H9 (cell line): ENCODE results near the gene TP53TG3E. TPM values are rescaled to one million over a fixed set of nuclear protein-coding genes. Genes with fewer than 3 reads are reported as not detected.
"Not testable (repeated sequence)": the region's sequence is repeated elsewhere in the genome, so short reads cannot be mapped to it uniquely, and the experiment has no call there.

Experiments
- DNase-seq: peaks from one replicate; pipeline ENCODE4 v3.0.0-alpha.2; 2017
- H2AFZ ChIP-seq: one replicate; pipeline ENCODE4 v1.6.1; 2013; ENCODE audit warnings: mild to moderate bottlenecking, low read length, control low read depth, moderate library complexity
- H2AK5ac ChIP-seq: 2 replicates; pipeline ENCODE4 v1.6.1; 2013; ENCODE audit warnings: low read length, control low read depth, mixed read lengths; ENCODE audit not compliant: insufficient read length
- H2BK120ac ChIP-seq: one replicate; pipeline ENCODE4 v1.6.1; 2013; ENCODE audit warnings: low read depth, mild to moderate bottlenecking, low read length, control low read depth, inconsistent platforms; ENCODE audit not compliant: poor library complexity, severe bottlenecking
- H2BK12ac ChIP-seq: 2 replicates; pipeline ENCODE4 v1.6.1; 2013; ENCODE audit warnings: low read length, control low read depth, mixed read lengths, low read depth; ENCODE audit not compliant: insufficient read length
- H2BK15ac ChIP-seq: 2 replicates; pipeline ENCODE4 v1.6.1; 2013; ENCODE audit warnings: low read depth, low read length, control low read depth
- H2BK20ac ChIP-seq: one replicate; pipeline ENCODE4 v1.6.1; 2013; ENCODE audit warnings: low read depth, mild to moderate bottlenecking, low read length, control low read depth, inconsistent platforms; ENCODE audit not compliant: poor library complexity, severe bottlenecking
- H2BK5ac ChIP-seq: 2 replicates; pipeline ENCODE4 v1.6.1; 2013; ENCODE audit warnings: low read length, control low read depth, mixed read lengths; ENCODE audit not compliant: insufficient read length
- H3K14ac ChIP-seq: 2 replicates; pipeline ENCODE4 v1.6.1; 2013; ENCODE audit warnings: low read length, control low read depth; ENCODE audit not compliant: insufficient read depth
- H3K18ac ChIP-seq: 2 replicates; pipeline ENCODE4 v1.6.1; 2013; ENCODE audit warnings: low read depth, mild to moderate bottlenecking, mixed read lengths, low read length, control low read depth; ENCODE audit not compliant: insufficient read length
- H3K23ac ChIP-seq: 2 replicates; pipeline ENCODE4 v1.6.1; 2013; ENCODE audit warnings: low read length, control low read depth, mixed read lengths, low read depth; ENCODE audit not compliant: insufficient read length
- H3K23me2 ChIP-seq: 2 replicates; pipeline ENCODE4 v1.6.1; 2013; ENCODE audit warnings: low read depth, mild to moderate bottlenecking, mixed read lengths, low read length, control low read depth; ENCODE audit not compliant: insufficient read length, poor library complexity, severe bottlenecking
- H3K27ac ChIP-seq: 2 replicates; pipeline ENCODE4 v1.5.1; 2013; ENCODE audit warnings: low read length, control low read depth, mixed read lengths, low read depth; ENCODE audit not compliant: insufficient read length
- H3K27me3 ChIP-seq: 2 replicates; pipeline ENCODE4 v1.6.1; 2013; ENCODE audit warnings: low read length, control low read depth, inconsistent platforms; ENCODE audit not compliant: insufficient read depth
- H3K4ac ChIP-seq: 2 replicates; pipeline ENCODE4 v1.6.1; 2013; ENCODE audit warnings: low read depth, mild to moderate bottlenecking, control low read depth, inconsistent platforms, low read length, moderate library complexity
- H3K4me1 ChIP-seq: 2 replicates; pipeline ENCODE4 v1.6.1; 2013; ENCODE audit warnings: low read length, control low read depth, inconsistent platforms; ENCODE audit not compliant: insufficient read depth
- H3K4me2 ChIP-seq: 2 replicates; pipeline ENCODE4 v1.6.1; 2013; ENCODE audit warnings: low read length, control low read depth, mixed read lengths; ENCODE audit not compliant: insufficient read length, insufficient read depth
- H3K56ac ChIP-seq: 2 replicates; pipeline ENCODE4 v1.6.1; 2013; ENCODE audit warnings: low read depth, mild to moderate bottlenecking, mixed read lengths, low read length, control low read depth; ENCODE audit not compliant: insufficient read length
- H3K79me1 ChIP-seq: 2 replicates; pipeline ENCODE4 v1.6.1; 2013; ENCODE audit warnings: low read depth, mild to moderate bottlenecking, moderate library complexity, low read length, control low read depth, inconsistent platforms; ENCODE audit not compliant: insufficient read depth, poor library complexity, severe bottlenecking
- H3K79me2 ChIP-seq: 2 replicates; pipeline ENCODE4 v1.6.1; 2013; ENCODE audit warnings: low read length, control low read depth, inconsistent platforms; ENCODE audit not compliant: insufficient read depth
- H3K9ac ChIP-seq: 2 replicates; pipeline ENCODE4 v1.6.1; 2013; ENCODE audit warnings: low read length, control low read depth, mixed read lengths; ENCODE audit not compliant: insufficient read length; ENCODE audit errors: extremely low read depth
- H3K9me3 ChIP-seq: one replicate; pipeline ENCODE4 v1.6.1; 2013; ENCODE audit warnings: low read depth, low read length, inconsistent platforms; ENCODE audit not compliant: control insufficient read depth
- H3T11ph ChIP-seq: one replicate; pipeline ENCODE4 v1.6.1; 2013; ENCODE audit warnings: mild to moderate bottlenecking, low read length, control low read depth, inconsistent platforms
- H4K20me1 ChIP-seq: one replicate; pipeline ENCODE4 v1.6.1; 2013; ENCODE audit not compliant: control insufficient read depth, insufficient read length, insufficient read depth
- H4K5ac ChIP-seq: 2 replicates; pipeline ENCODE4 v1.6.1; 2013; ENCODE audit warnings: low read depth, mild to moderate bottlenecking, mixed read lengths, low read length, control low read depth; ENCODE audit not compliant: insufficient read length
- H4K8ac ChIP-seq: replicated peaks from 2 replicates; pipeline ENCODE4 v1.6.1; 2013; ENCODE audit warnings: low read length, control low read depth, mixed read lengths, low read depth; ENCODE audit not compliant: insufficient read length
- H4K91ac ChIP-seq: 2 replicates; pipeline ENCODE4 v1.6.1; 2013; ENCODE audit warnings: low read depth, mild to moderate bottlenecking, moderate library complexity, mixed read lengths, low read length, control low read depth; ENCODE audit not compliant: insufficient read length
- H3K27ac Mint-ChIP-seq, 3 experiments: 2 replicates in 2 of 3; 3 replicates in 1 of 3; pipeline ENCODE4 v1.8.0; 2020 to 2021; ENCODE audit warnings: mixed read lengths in 3 of 3, mild to moderate bottlenecking in 1 of 3, moderate library complexity in 1 of 3
- H3K27me3 Mint-ChIP-seq: 2 replicates; pipeline ENCODE4 v1.8.0; 2021; ENCODE audit warnings: low read depth, mild to moderate bottlenecking, moderate library complexity, mixed read lengths
- H3K36me3 Mint-ChIP-seq, 3 experiments: 2 replicates in 2 of 3; 3 replicates in 1 of 3; pipeline ENCODE4 v1.8.0; 2020 to 2021; ENCODE audit warnings: low read depth in 3 of 3, mixed read lengths in 3 of 3; ENCODE audit not compliant: insufficient read depth in 1 of 3
- H3K4me1 Mint-ChIP-seq, 2 experiments: 2 replicates each; pipeline ENCODE4 v1.8.0; 2020; ENCODE audit warnings: mixed read lengths in 2 of 2
- H3K4me3 Mint-ChIP-seq, 2 experiments: 2 replicates in 1 of 2; 3 replicates in 1 of 2; pipeline ENCODE4 v1.8.0; 2020 to 2021; ENCODE audit warnings: mild to moderate bottlenecking in 2 of 2, mixed read lengths in 2 of 2, moderate library complexity in 1 of 2
- H3K9me3 Mint-ChIP-seq, 2 experiments: 2 replicates in 1 of 2; 3 replicates in 1 of 2; pipeline ENCODE4 v1.8.0; 2020; ENCODE audit warnings: mild to moderate bottlenecking in 2 of 2, mixed read lengths in 2 of 2, moderate library complexity in 1 of 2
- WGBS: extraction: QIAGEN DNeasy Blood & Tissue Kit; methylation state at CpG from one replicate; pipeline ENCODE4 v1.1.7; 2013; ENCODE audit warnings: missing lambda C conversion rate, low lambda C conversion rate, mixed read lengths; ENCODE audit not compliant: insufficient read length; ENCODE audit errors: extremely low coverage; 5-methylcytosine and 5-hydroxymethylcytosine counted together
- long read RNA-seq: library from polyadenylated mRNA; unstranded; transcript quantifications from one replicate; pipeline ENCODE4 v2.0.0, GENCODE V29; 2020
- total RNA-seq: library from RNA; stranded (reverse); gene quantifications from 2 replicates; pipeline ENCODE4 v1.2.1, GENCODE V29; 2021

Gene TP53TG3E, protein sequence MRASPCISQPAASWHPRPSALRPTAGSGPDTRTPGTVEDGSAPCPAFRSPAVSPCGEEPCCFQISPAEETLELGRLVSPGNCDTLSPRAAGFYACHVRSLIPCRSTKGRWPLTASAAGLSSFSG
- not detected in 2 replicates for total RNA-seq
- long read RNA-seq, result 0 reads

DNA sequence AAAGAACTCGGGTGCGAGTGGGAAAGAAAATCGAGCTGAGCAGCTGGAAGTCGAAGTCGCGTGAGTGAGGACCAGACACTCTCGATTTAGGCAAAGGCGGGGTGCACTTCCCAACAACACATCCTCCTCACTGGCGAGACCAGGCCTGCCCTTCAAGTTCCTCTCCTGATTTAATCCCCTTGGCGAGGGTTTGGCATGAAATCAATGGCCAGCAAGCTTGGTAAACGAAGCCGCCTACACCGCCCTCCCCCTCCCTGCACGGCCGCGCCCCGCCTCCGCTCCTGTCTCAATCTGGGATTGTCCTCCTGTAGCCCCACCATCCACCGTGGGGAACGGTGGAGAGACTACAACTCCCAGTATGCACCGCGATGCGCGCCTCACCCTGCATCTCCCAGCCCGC is at the start of gene TP53TG3E:
Gene TP53TG3E, plus strand, starts transcription at position 301 of the 400 bp plus-strand sequence. Its CDS starts 68 bp downstream, at position 369.
- no CpG with 5 or more reads among the region's 25 CpGs for WGBS
- not testable (repeated sequence) for H3K27me3 Mint-ChIP-seq

DNA sequence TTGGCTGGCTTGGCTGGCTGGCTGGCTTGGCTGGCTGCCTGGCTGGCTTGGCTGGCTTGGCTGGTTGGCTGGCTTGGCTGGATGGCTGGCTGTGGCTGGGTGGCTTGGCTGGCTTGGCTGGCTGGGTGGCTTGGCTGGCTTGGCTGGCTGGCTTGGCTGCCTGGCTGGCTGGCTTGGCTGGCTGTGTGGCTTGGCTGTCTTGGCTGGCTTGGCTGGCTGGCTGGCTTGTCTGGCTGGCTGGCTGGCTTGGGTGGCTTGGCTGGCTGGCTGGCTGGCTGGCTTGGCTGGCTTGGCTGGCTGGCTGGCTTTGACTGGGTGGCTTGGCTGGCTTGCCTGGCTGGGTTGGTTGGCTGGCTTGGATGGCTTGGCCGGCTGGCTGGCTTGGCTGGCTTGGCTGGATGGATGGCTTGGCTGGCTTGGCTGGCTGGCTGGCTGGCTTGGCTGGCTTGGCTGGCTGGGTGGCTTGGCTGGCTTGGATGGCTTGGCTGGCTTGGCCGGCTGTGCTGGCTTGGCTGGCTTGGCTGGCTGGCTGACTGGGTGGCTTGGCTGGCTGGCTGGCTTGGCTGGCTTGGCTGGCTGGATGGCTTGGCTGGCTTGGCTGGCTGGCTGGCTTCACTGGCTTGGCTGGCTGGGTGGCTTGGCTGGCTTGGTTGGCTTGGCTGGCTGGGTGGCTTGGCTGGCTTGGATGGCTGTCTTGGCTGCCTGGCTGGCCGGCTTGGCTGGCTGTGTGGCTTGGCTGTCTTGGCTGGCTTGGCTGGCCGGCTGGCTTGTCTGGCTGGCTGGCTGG is 32.3 kb downstream of the TP53TG3E start:
- not testable (repeated sequence) for H3K4me2 ChIP-seq, H3K56ac ChIP-seq, H2BK15ac ChIP-seq, H3T11ph ChIP-seq, H3K4me3 Mint-ChIP-seq, H3K79me1 ChIP-seq, DNase-seq, H2BK12ac ChIP-seq, H2AK5ac ChIP-seq, H2AFZ ChIP-seq, H4K20me1 ChIP-seq, H2BK120ac ChIP-seq, H3K4me1 ChIP-seq, H3K18ac ChIP-seq, H3K23me2 ChIP-seq, H3K4ac ChIP-seq, H4K5ac ChIP-seq, H3K9ac ChIP-seq, H3K27ac ChIP-seq, H3K14ac ChIP-seq, H3K23ac ChIP-seq, H3K4me1 Mint-ChIP-seq, H2BK5ac ChIP-seq, H4K8ac ChIP-seq, H2BK20ac ChIP-seq, H3K9me3 ChIP-seq, H3K27me3 Mint-ChIP-seq, H3K36me3 Mint-ChIP-seq, H4K91ac ChIP-seq, H3K27ac Mint-ChIP-seq, H3K27me3 ChIP-seq, H3K79me2 ChIP-seq
- WGBS, result no CpG with 5 or more reads among the region's 4 CpGs
- H3K9me3 Mint-ChIP-seq, result peaks cover 15 to 24% of the 10 kb centered on the region in 2 experiments

More for the DNA sequence above, at the start of gene TP53TG3E:
- not testable (repeated sequence) for H3K79me1 ChIP-seq, H2BK5ac ChIP-seq, H3K27me3 ChIP-seq, H3K56ac ChIP-seq, H3K23ac ChIP-seq, H2AK5ac ChIP-seq, DNase-seq, H3K4me3 Mint-ChIP-seq, H3K4me1 ChIP-seq, H2BK12ac ChIP-seq, H3K9me3 Mint-ChIP-seq, H2BK20ac ChIP-seq, H3K4me1 Mint-ChIP-seq, H4K20me1 ChIP-seq, H3K27ac Mint-ChIP-seq, H3K23me2 ChIP-seq, H3K9ac ChIP-seq, H4K91ac ChIP-seq, H3K4me2 ChIP-seq, H4K5ac ChIP-seq, H2BK120ac ChIP-seq, H2AFZ ChIP-seq, H3K18ac ChIP-seq, H2BK15ac ChIP-seq, H3K36me3 Mint-ChIP-seq, H3K4ac ChIP-seq, H3K14ac ChIP-seq, H3T11ph ChIP-seq, H3K79me2 ChIP-seq, H3K9me3 ChIP-seq, H4K8ac ChIP-seq, H3K27ac ChIP-seq
